HFFc6 (cell line): Measurements from ENCODE around the gene PLIN4. TPM values are rescaled to one million over a fixed set of nuclear protein-coding genes. Genes with fewer than 3 reads are reported as not detected.

Experiments
- DNase-seq: peaks from one replicate; pipeline ENCODE4 v3.0.0-alpha.2; 2018
- H3K27ac Mint-ChIP-seq: 2 replicates; pipeline ENCODE4 v1.8.0; 2020; ENCODE audit warnings: mild to moderate bottlenecking, mixed read lengths
- H3K27me3 Mint-ChIP-seq: 2 replicates; pipeline ENCODE4 v1.8.0; 2021; ENCODE audit warnings: mild to moderate bottlenecking, moderate library complexity, mixed read lengths; ENCODE audit not compliant: insufficient read depth
- H3K36me3 Mint-ChIP-seq: 2 replicates; pipeline ENCODE4 v1.8.0; 2021; ENCODE audit warnings: low read depth, mixed read lengths
- H3K4me1 Mint-ChIP-seq: 2 replicates; pipeline ENCODE4 v1.8.0; 2020; ENCODE audit warnings: low read depth, mixed read lengths
- H3K4me3 Mint-ChIP-seq: 2 replicates; pipeline ENCODE4 v1.8.0; 2020; ENCODE audit warnings: mild to moderate bottlenecking, moderate library complexity, mixed read lengths
- H3K9me3 Mint-ChIP-seq: 2 replicates; pipeline ENCODE4 v1.8.0; 2020; ENCODE audit warnings: mild to moderate bottlenecking, mixed read lengths
- total RNA-seq, 6 experiments: library from RNA; stranded (reverse); fragmentation: NEBNext Ultra II Directional; extraction: Animal tissue kit (Norgen Biotek cat#: 25700); gene quantifications; 2 replicates in 1 of 6; 3 replicates in 5 of 6; pipeline ENCODE4 v1.2.3, GENCODE V29; 2021
- TF ChIP-seq, protein P1 (sequence below): fragments of 200-600 bp; sonication (generic); IDR thresholded peaks from 2 replicates; pipeline ENCODE4 v1.5.0; 2021; ENCODE audit warnings: antibody characterized with exemption, mild to moderate bottlenecking

The PLIN4 gene
- total RNA-seq, 6 experiments from 2014 or later, result not detected

DNA sequence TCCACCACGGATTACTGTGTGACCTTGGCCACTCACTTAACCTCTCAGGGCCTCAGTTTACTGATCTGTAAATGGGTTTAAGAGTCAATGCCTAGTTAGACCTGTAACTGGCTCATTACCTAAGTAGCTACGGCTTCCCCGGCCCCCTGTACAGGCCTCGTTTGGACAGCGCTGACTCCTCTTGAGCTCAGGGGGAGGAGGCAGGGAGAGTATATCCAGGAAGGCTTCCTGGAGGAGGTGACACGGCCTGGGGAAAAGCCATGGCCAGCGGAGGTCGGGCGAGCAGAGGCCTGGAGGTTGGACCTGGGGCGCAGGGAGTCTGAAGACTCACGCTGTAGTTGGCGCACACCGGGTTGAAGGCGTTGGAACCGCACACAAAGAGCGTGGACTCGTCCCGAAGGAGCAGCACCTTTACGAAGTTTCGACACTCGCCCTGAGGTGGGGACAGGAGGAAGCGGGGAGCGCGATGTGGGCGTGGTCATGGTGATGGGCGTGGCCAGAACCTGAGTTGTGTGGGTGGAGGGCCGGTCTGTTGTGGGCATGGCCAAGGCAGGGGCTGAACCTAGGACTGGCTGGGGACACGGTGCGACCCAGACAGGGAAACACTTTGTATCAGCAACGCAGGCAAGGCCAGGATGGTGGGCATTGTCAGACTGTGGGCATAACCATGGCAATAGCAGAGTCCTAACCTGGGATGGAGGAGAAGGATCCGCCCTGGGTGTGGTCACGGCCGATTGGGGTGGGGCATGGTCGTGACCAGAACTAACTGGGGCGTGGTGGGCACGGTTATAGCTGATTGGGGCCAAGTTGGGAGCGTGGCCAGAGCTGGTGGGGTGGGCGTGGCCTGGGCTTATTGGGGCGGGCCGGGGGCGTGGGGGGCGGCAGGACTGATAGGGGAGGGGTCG lies 37.6 kb upstream of the PLIN4 start:
- Mint-ChIP-seq H3K9me3 (no peaks in the 10 kb centered on the region), H3K4me3 (no peak overlapping the region), H3K36me3 (no peaks in the 10 kb centered on the region), H3K27ac (no peak overlapping the region), H3K4me1 (no peaks in the 10 kb centered on the region), H3K27me3 (no peaks in the 10 kb centered on the region)
- TF ChIP-seq, protein P1, sequence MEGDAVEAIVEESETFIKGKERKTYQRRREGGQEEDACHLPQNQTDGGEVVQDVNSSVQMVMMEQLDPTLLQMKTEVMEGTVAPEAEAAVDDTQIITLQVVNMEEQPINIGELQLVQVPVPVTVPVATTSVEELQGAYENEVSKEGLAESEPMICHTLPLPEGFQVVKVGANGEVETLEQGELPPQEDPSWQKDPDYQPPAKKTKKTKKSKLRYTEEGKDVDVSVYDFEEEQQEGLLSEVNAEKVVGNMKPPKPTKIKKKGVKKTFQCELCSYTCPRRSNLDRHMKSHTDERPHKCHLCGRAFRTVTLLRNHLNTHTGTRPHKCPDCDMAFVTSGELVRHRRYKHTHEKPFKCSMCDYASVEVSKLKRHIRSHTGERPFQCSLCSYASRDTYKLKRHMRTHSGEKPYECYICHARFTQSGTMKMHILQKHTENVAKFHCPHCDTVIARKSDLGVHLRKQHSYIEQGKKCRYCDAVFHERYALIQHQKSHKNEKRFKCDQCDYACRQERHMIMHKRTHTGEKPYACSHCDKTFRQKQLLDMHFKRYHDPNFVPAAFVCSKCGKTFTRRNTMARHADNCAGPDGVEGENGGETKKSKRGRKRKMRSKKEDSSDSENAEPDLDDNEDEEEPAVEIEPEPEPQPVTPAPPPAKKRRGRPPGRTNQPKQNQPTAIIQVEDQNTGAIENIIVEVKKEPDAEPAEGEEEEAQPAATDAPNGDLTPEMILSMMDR, result no peak
- DNase-seq, result no peak

DNA sequence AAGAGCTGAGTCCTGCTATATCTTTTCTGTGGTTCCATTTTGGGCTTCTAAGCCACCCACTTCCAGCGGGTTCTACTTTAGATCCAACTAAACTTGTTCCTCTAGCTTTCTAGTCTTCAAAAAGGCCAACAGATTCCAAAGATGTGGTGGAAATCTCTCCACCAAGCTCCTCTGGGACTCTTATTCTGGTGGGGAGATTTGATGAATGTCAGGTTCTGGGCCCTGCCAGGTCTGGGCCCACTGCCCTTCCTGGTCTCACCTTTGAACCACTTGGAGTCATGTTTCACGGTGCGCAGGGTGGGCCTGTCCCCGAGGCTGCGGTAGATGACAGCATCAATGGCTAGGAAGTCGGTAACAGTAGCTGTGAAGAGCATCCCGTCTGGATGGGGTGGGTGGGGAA lies 36.4 kb upstream of the PLIN4 start:
- Mint-ChIP-seq H3K4me3 (no peak overlapping the region), H3K27me3 (no peaks in the 10 kb centered on the region), H3K36me3 (no peaks in the 10 kb centered on the region), H3K27ac (no peak overlapping the region), H3K4me1 (no peaks in the 10 kb centered on the region), H3K9me3 (no peaks in the 10 kb centered on the region)
- no peak for DNase-seq
- TF ChIP-seq, protein P1, result no peak

DNA sequence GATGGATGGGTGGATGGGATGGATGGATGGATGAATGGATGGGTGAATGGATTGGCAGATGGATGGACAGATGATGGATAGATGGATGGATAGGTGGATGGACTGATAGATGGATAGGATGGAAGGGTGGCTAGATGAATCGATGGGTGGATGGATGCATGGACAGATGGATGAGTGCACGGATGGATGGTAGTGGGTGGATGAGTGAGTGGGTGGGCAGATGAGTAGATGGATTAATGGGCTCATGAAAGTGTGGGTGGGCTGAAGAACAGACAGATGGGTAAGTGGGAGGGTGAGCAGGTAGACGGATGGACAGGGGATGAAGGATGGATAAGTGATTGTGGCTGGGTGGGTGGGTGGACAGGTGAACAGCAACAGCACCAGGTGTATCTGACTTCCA lies 35.5 kb upstream of the PLIN4 start:
- H3K4me1 Mint-ChIP-seq, result no peaks in the 10 kb centered on the region
- no peaks in the 10 kb centered on the region; the same call in 1 of the 2 replicates for H3K27me3 Mint-ChIP-seq
- TF ChIP-seq, protein P1, result no peak
- no peak for DNase-seq
- H3K9me3 Mint-ChIP-seq, result no peaks in the 10 kb centered on the region
- H3K36me3 Mint-ChIP-seq, result no peaks in the 10 kb centered on the region
- H3K4me3 Mint-ChIP-seq, result no peak overlapping the region
- H3K27ac Mint-ChIP-seq, result no peak overlapping the region

DNA sequence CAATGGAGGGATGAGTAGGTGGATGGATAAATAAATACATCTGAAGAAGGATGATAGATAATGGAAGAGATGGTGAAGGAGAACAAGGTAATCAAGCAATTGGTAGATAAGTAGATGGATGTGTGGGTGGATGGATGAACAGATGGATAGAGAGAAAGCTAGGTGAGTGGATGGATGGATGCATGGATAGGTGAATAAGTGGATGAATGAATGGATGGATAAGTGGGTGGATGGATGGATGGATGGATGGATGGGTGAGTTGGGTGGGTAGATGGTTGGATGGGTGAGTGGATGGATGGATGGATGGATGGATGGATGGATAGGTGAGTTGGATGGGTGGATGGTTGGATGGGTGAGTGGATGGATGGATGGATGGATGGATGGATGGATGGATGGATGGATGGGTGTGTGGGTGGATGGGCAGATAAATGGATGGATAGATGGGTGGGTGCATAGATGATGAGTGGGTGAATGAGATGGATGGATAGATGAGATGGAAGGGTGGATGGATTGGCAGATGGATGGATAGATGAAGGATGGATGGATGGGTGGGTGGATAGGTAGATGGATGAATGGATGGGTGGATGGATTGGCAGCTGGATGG lies 34.9 kb upstream of the PLIN4 start:
- H3K9me3 Mint-ChIP-seq, result no peaks in the 10 kb centered on the region
- H3K4me3 Mint-ChIP-seq, result no peak overlapping the region
- H3K4me1 Mint-ChIP-seq, result no peaks in the 10 kb centered on the region
- no peaks in the 10 kb centered on the region for H3K36me3 Mint-ChIP-seq
- no peak overlapping the region for H3K27ac Mint-ChIP-seq
- TF ChIP-seq, protein P1, result no peak
- H3K27me3 Mint-ChIP-seq, result no peaks in the 10 kb centered on the region; the same call in 1 of the 2 replicates
- DNase-seq, result no peak

DNA sequence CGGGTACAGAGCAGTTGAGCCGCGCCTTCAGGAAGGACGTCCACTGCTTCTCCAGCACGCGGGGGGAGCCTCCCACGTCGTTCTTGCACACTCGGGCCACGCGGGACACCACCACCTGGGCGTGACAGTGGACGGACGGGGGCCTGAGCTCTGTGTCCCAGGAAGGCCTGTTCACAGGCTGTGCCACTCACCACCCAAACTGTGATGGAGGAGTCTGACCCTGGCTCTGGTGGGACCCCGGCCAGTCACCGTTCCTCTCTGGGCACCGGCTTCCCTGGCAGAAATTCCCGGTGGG lies 34.2 kb upstream of the PLIN4 start:
- H3K9me3 Mint-ChIP-seq, result no peaks in the 10 kb centered on the region
- no peak overlapping the region for H3K27ac Mint-ChIP-seq
- DNase-seq, result no peak
- no peak overlapping the region for H3K4me3 Mint-ChIP-seq
- TF ChIP-seq, protein P1, result no peak
- no peaks in the 10 kb centered on the region; the same call in 1 of the 2 replicates for H3K27me3 Mint-ChIP-seq
- no peaks in the 10 kb centered on the region for H3K36me3 Mint-ChIP-seq
- H3K4me1 Mint-ChIP-seq, result no peaks in the 10 kb centered on the region
